ENCODE measurements around the gene TRDN. TPM values are rescaled to one million over a fixed set of nuclear protein-coding genes. Genes with fewer than 3 reads are reported as not detected.

Gene TRDN
- total RNA-seq, 4 donors from 2014 or later: not detected

GRCh38 chr6:123210645-123211044 is 426.1 kb downstream of the TRDN start:
- Histone ChIP-seq H3K4me3 (no peak overlapping the region), H3K4me1 (no peaks in the 10 kb centered on the region), H3K27me3 (no peaks in the 10 kb centered on the region), H3K36me3 (no peaks in the 10 kb centered on the region), H3K9me3 (no peaks in the 10 kb centered on the region), H3K27ac (no peak overlapping the region)
- no peak for TF ChIP-seq POLR2A (IDR thresholded peaks at IDR 0.05)
- TF ChIP-seq, protein P1, sequence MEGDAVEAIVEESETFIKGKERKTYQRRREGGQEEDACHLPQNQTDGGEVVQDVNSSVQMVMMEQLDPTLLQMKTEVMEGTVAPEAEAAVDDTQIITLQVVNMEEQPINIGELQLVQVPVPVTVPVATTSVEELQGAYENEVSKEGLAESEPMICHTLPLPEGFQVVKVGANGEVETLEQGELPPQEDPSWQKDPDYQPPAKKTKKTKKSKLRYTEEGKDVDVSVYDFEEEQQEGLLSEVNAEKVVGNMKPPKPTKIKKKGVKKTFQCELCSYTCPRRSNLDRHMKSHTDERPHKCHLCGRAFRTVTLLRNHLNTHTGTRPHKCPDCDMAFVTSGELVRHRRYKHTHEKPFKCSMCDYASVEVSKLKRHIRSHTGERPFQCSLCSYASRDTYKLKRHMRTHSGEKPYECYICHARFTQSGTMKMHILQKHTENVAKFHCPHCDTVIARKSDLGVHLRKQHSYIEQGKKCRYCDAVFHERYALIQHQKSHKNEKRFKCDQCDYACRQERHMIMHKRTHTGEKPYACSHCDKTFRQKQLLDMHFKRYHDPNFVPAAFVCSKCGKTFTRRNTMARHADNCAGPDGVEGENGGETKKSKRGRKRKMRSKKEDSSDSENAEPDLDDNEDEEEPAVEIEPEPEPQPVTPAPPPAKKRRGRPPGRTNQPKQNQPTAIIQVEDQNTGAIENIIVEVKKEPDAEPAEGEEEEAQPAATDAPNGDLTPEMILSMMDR (IDR thresholded peaks at IDR 0.05): no peak
- no peak for DNase-seq
- 70 to 77% methylated on average over 2 of the region's 2 CpGs for WGBS, 2 donors
- intact Hi-C loops (cut with DNase I): no loop called here

DNA sequence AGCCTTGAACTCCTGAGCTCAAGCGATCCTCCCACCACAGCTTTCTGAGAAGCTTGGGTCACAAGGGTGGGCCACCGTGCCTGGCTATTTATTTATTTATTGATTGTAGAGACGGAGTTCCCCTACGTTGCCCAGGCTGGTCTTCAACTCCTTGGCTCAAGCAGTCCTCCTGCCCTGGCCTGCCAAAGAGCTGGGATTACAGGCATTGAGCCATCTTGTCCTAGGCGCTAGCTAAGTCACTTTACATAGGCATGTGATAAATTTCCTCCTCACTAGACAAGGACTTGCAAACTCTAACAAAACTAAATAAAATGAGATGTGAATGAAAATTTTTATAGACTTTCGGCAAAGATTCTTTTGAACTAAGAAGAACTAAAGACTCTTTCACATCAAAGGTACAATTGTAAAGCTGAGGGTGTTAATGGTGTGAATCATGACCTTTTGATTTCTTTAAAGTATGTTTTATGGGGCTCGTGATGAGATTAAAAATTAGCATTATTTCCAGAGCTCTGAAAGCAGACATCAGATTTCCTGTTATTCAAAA is 428.7 kb downstream of the TRDN start:
- H3K9me3 ChIP-seq: no peaks in the 10 kb centered on the region
- H3K27ac ChIP-seq: no peak overlapping the region
- no peak for DNase-seq
- 49 to 55% methylated on average over 5 to 7 of the region's 7 CpGs for WGBS, 2 donors
- H3K27me3 ChIP-seq: no peaks in the 10 kb centered on the region
- intact Hi-C loops (cut with DNase I): no loop called here
- H3K36me3 ChIP-seq: no peaks in the 10 kb centered on the region
- no peak for TF ChIP-seq POLR2A (IDR thresholded peaks at IDR 0.05)
- TF ChIP-seq, protein P1 (IDR thresholded peaks at IDR 0.05): no peak
- no peaks in the 10 kb centered on the region for H3K4me1 ChIP-seq
- H3K4me3 ChIP-seq: no peak overlapping the region

DNA sequence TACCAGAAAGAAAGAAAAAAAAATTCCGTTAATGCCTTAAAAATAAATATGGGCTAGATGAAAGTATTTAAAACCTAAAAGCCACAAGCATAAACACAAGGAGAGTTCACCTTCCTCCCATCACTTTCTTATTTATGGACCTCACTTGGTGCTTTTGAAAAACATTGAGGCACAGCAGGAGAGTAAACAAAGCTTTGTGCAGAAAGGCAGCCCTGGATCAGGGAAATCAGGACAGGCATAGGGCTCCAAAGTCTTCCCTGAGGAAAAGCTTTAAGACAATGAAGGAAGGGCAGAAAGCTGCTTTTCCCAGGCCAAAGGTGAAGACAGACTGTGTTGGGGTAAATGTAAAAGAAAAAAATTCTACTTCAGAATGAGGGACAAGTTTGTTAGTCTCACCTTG is 432.8 kb downstream of the TRDN start:
- H3K27me3 ChIP-seq: no peaks in the 10 kb centered on the region
- WGBS, 2 donors: 40 to 55% methylated on average over 1 of the region's 1 CpG

DNA sequence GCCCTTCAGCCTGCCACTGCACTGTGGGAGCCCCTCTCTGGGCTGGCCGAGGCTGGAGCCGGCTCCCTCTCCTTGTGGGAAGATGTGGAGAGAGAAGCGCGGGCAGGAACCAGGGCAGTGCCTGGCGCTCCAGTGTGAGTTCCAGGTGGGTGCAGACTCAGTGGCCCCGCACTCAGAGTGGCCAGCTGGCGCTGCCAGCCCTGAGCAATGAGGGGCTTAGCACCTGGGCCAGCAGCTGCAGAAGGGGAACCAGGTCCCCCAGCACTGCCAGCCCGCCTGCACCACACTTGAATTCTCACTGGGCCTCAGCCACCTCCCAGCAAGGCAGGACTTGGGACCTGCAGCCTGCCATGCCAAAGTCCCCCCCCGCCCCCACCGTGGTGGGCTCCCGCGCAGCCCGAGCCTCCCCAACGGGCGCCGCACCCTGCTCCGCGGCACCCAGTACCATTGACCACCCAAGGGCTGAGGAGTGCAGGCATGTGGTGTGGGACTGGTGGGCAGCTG is 434.8 kb downstream of the TRDN start:
- H3K36me3 ChIP-seq: no peaks in the 10 kb centered on the region

More for the DNA sequence above, 432.8 kb downstream of the TRDN start:
- TF ChIP-seq, protein P1 (IDR thresholded peaks at IDR 0.05): no peak
- TF ChIP-seq POLR2A (IDR thresholded peaks at IDR 0.05): no peak
- Histone ChIP-seq H3K27ac (no peak overlapping the region), H3K4me1 (no peaks in the 10 kb centered on the region), H3K4me3 (no peak overlapping the region), H3K9me3 (peaks cover 0 to 7% (median 0%) of the 10 kb centered on the region in 3 donors), H3K36me3 (no peaks in the 10 kb centered on the region)
- intact Hi-C loops (cut with DNase I): no loop called here
- DNase-seq: no peak

GRCh38 chr6:123193298-123193697 is 443.5 kb downstream of the TRDN start:
- intact Hi-C loops (cut with DNase I): no loop called here
- Histone ChIP-seq H3K27ac (no peak overlapping the region), H3K4me1 (no peaks in the 10 kb centered on the region), H3K4me3 (no peak overlapping the region), H3K27me3 (no peaks in the 10 kb centered on the region), H3K36me3 (no peaks in the 10 kb centered on the region), H3K9me3 (no peaks in the 10 kb centered on the region)
- no peak for TF ChIP-seq POLR2A (IDR thresholded peaks at IDR 0.05)
- TF ChIP-seq, protein P1 (IDR thresholded peaks at IDR 0.05): no peak
- DNase-seq: no peak

More for the DNA sequence above, 434.8 kb downstream of the TRDN start:
- H3K9me3 ChIP-seq: peaks cover 0 to 7% (median 0%) of the 10 kb centered on the region in 3 donors
- no peaks in the 10 kb centered on the region for H3K4me1 ChIP-seq
- intact Hi-C loops (cut with DNase I): no loop called here
- H3K27me3 ChIP-seq: no peaks in the 10 kb centered on the region
- no peak for DNase-seq
- WGBS, 2 donors: no CpG with 5 or more reads among the region's 18 CpGs
- TF ChIP-seq POLR2A (IDR thresholded peaks at IDR 0.05): no peak
- TF ChIP-seq, protein P1 (IDR thresholded peaks at IDR 0.05): no peak
- H3K4me3 ChIP-seq: no peak overlapping the region
- no peak overlapping the region for H3K27ac ChIP-seq

All from esophagus squamous epithelium (tissue), 5 donors.